GM12892 (cell line): ENCODE results near the gene TEKTIP1.
A peak's percentile ranks its signal among the peaks of the same experiment; 100 is the strongest.
"Not testable (repeated sequence)": the region's sequence is repeated elsewhere in the genome, so short reads cannot be mapped to it uniquely, and the experiment has no call there.

ENCODE experiments used
- DNase-seq: peaks from one replicate; pipeline ENCODE4 v3.0.0; 2011; ENCODE audit not compliant: insufficient read length
- FAIRE-seq: peaks from 2 replicates; lab custom pipeline; 2011; peaks lifted over from hg19 to GRCh38; lab: Jason Lieb, UNC
- POLR2A ChIP-seq: IDR thresholded peaks from 2 replicates; pipeline ENCODE4 v1.6.1; 2011; ENCODE audit warnings: low read depth, low read length, control low read depth
- POLR2AphosphoS5 ChIP-seq: IDR thresholded peaks from 2 replicates; pipeline ENCODE4 v1.6.1; 2011; ENCODE audit warnings: low read depth, low read length, control low read depth
- TAF1 ChIP-seq: IDR thresholded peaks from 2 replicates; pipeline ENCODE4 v1.6.1; 2011; ENCODE audit warnings: low read depth, mild to moderate bottlenecking, control low read depth, low read length, borderline replicate concordance

Gene TEKTIP1

DNA sequence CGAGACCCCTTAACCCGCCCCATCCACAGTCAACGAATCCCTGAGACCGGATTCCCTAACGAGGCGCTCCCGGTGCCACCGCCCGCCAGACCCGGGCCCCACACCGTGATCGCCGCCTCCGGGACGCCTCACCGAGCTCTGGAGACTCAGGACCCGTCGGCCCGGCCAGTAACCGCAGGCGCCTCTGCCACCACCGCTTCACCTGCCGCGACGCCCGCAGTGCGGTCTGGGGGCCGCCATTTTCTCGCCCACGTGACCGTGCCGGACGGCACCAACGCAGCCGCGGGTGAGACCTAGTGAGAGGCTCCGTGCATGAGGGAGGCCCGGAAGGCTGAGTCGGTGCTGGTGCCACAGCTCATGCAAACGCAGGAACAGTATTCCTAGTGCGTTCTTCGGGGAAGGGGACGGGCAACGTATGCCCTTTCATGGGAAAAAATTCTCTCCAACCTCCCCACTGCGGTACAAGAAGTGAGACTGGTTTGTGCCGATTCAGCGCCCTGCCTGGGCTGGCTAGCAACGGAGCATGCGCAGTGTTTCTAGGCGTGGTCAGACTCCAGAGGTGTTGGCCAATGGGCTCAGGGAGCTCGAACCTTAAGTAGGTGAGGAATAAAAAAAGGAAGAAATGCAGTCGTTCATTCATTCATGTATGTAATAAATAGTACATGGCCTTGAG lies 38.4 kb upstream of the TEKTIP1 start, which contains the start of gene DOHH:
DOHH (minus strand) TSS at position 246 of the 673 bp plus-strand sequence. CDS start 3,860 bp downstream, outside the sequence.
- DNase-seq (peak; percentile 95), FAIRE-seq (peak; percentile 98)
- TF ChIP-seq POLR2A: peak; percentile 93
- TF ChIP-seq TAF1: peak; percentile 99
- peak; percentile 67 for TF ChIP-seq POLR2AphosphoS5

GRCh38 chr19:3501780-3502179 lies 37.2 kb upstream of the TEKTIP1 start:
- DNase-seq (no peak), FAIRE-seq (no peak)
- TF ChIP-seq POLR2AphosphoS5 (no peak), TAF1 (no peak), POLR2A (no peak)

- DNase-seq (no peak), FAIRE-seq (no peak)
- TF ChIP-seq TAF1: no peak
- TF ChIP-seq POLR2A: no peak
- no peak for TF ChIP-seq POLR2AphosphoS5
Observed at GRCh38 chr19:3503036-3503572, 35.9 kb upstream of the TEKTIP1 start.

GRCh38 chr19:3504735-3505134 lies 34.2 kb upstream of the TEKTIP1 start:
- TF ChIP-seq POLR2AphosphoS5 (no peak), TAF1 (no peak), POLR2A (no peak)
- FAIRE-seq: peak; percentile 51
- DNase-seq: no peak

DNA sequence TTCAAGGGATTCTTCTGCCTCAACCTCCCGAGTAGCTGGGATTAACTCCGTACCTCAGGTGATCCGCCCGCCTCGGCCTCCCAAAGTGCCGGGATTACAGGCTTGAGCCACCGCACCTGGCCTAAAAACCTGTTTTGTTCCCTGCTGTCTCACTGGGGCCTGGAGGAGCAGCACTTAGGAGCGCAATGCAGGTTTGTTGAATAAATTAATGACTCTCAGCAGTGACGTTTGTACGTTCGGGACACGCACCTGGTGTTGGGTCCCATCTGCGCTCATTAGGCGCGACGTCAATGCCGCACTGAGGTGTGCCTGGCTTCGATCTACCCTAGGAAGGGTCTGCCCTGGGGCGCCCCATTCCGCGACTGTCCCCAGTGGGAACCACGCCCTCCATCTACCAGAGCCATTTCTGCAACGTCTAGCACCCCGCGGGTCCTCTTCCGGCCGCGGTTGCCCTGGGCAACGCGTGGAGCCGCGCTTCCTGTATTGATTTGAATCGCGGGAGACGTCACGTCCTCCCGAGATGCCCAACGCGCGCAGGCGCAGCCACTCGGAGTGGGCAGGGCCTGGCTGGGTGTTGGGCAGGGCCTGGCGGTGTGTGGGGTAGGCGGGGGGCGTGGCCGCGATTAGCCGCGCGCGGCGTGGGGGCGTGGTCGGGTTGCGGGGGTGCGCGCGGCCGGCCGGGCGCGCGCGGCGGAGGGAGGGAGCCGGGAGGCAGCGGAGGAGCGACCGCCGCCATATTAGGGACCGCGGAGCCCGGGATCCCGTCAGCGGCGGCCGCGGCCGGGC lies 33.2 kb upstream of the TEKTIP1 start, which contains the start of gene FZR1:
FZR1 (plus strand) TSS at position 714 of the 786 bp plus-strand sequence. CDS start 16,679 bp downstream, outside the sequence.
- peak; percentile 98 for DNase-seq
- TF ChIP-seq TAF1 (no peak), POLR2AphosphoS5 (no peak), POLR2A (peak; percentile 62)
- FAIRE-seq: peak; percentile 99

GRCh38 chr19:3506384-3507340 lies 32.3 kb upstream of the TEKTIP1 start:
- FAIRE-seq (no peak), DNase-seq (no peak)
- TF ChIP-seq POLR2A (no peak), TAF1 (no peak), POLR2AphosphoS5 (no peak)

DNA sequence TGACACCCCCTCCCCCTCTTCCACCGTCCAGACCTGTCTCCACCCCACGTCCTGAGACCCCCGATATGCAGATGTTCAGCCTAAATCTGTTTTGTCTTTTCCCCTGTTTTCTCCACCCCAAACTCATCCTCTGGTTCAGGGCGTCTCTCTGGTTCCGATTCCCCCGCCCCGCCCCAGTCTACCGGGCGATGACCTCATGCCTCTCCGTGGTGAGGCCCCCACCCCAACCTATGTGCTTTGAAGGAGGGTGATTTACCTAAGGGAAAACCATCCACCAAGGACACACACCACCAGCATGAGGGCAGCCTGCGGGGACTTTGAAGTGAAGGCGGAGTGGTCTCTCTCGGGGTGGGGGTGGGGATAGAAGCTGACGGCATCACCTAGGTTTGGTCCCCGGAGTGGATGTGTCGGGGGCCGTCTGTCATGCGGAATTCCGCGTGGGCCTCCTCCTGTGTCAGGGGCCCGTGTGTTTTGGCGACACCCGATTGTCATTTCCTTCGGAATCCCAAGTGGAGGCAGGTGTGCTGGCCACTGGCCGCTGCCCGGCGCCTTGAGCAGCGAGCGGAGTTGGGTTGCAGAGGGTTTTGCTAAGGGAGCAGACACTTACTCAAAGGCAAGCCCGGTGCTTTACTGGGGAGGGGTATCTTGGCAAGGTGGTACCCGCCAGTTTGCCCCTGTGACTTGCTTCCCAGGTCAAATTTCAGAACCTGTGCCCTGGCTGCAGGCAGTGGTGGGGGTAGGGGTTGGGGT lies 31.4 kb upstream of the TEKTIP1 start:
- no peak for TF ChIP-seq TAF1
- no peak for TF ChIP-seq POLR2AphosphoS5
- no peak for TF ChIP-seq POLR2A
- no peak for DNase-seq
- FAIRE-seq: no peak

DNA sequence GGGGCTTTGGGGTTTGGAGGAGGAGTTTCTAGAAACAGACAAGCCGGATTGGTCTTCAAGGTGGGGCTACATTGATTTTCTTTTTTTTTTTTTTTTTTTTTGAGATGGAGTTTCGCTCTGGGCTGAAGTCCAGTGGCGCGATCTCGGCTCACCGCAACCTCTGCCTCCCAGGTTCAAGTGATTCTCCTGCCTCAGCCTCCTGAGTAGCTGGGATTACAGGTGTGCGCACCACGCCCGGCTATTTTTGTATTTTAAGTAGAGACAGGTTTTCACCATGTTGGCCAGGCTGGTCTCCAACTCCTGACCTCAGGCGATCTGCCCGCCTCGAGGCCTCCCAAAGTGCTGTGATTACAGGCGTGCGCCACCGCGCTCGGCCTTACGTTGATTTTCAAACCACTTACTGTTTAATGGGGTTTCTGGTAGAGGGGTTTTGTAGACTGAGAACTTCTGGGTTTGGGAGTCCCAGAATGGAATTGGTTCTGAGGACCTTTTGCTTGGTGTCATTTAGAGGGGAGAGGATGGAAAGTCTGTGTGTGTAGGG lies 30.8 kb upstream of the TEKTIP1 start:
- FAIRE-seq, DNase-seq: not testable (repeated sequence)

GRCh38 chr19:3508771-3509535 lies 30.0 kb upstream of the TEKTIP1 start:
- TF ChIP-seq POLR2A (no peak), POLR2AphosphoS5 (no peak), TAF1 (no peak)
- FAIRE-seq: no peak
- DNase-seq: no peak

GRCh38 chr19:3509566-3509989 lies 29.4 kb upstream of the TEKTIP1 start:
- no peak for FAIRE-seq
- no peak for DNase-seq
- TF ChIP-seq POLR2AphosphoS5 (no peak), TAF1 (no peak), POLR2A (no peak)
